ENCODE data around the gene NTSR1. TPM values are rescaled to one million over a fixed set of nuclear protein-coding genes. Genes with fewer than 3 reads are reported as not detected.

Gene NTSR1
- total and polyA plus RNA-seq, 2 of the 13 experiments (the other 11 are each of a cell fraction or from before 2014, with no cell fraction given) = 0.09 to 0.12 TPM

DNA sequence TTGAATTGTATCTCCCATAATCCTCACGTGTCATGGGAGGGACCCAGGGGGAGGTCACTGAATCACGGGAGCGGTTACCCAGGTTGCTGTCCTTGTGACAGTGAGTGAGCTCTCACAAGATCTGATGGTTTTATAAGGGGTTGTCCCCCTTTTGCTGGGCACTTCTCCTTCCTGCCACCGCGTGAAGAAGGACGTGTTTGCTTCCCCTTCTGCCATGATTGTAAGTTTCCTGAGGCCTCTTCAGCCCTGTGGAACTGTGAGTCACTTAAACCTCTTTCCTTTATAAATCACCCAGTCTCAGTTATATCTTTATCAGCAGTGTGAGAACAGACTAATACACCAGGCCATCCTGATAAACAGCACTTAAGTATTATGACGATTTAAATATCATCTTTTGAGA is 78.7 kb downstream of the NTSR1 start:
- no peaks in the 10 kb centered on the region for H3K36me3 ChIP-seq (replicated peaks in 1 of 2; ENCODE audit: control insufficient read depth in 1 of 2, insufficient read depth in 2 of 2, low read length in 2 of 2)
- intact Hi-C loops (cut with micrococcal nuclease; ENCODE audit: unreplicated experiment) (no loop called here), in situ Hi-C loops (cut with HindIII; ENCODE audit: extremely low pct_ligation_motif_present, low pct_unique_long_range_greater_than_20kb) (loop anchor here (25.0 kb wide), 1 partner anchor 275 kb away; no protein-coding TSS in a partner anchor)
- H3K9ac ChIP-seq (ENCODE audit: insufficient read depth, low read depth, low read length) = no peak overlapping the region
- H3K4me3 ChIP-seq (replicated peaks in 1 of 3; ENCODE audit: insufficient read depth in 1 of 3, low read depth in 2 of 3, low read length in 3 of 3) = no peak overlapping the region
- peaks cover 34% of the 10 kb centered on the region for H3K4me1 ChIP-seq (ENCODE audit: insufficient read depth, low read length)
- H3K4me2 ChIP-seq (ENCODE audit: low read depth, low read length) = no peak overlapping the region
- no peak overlapping the region for H3K27ac ChIP-seq (ENCODE audit: extremely low read length, insufficient read depth, low read length)
- TF ChIP-seq ZNF557 (CRISPR knock-in tag; IDR thresholded peaks at IDR 0.05) (no peak), MAFG (CRISPR knock-in tag; IDR thresholded peaks at IDR 0.05) (no peak), ISX (CRISPR knock-in tag; conservative IDR thresholded peaks at IDR 0.05) (no peak), HNRNPUL1 (IDR thresholded peaks at IDR 0.05; ENCODE audit: low read depth, low read length) (no peak), ZNF564 (CRISPR knock-in tag; IDR thresholded peaks at IDR 0.05) (no peak), RFX5 (IDR thresholded peaks at IDR 0.05; ENCODE audit: low read depth, low read length) (no peak), SOX6 (IDR thresholded peaks at IDR 0.05) (no peak), SOX6 (CRISPR knock-in tag; IDR thresholded peaks at IDR 0.05) (no peak)
- TF ChIP-seq, protein P1, sequence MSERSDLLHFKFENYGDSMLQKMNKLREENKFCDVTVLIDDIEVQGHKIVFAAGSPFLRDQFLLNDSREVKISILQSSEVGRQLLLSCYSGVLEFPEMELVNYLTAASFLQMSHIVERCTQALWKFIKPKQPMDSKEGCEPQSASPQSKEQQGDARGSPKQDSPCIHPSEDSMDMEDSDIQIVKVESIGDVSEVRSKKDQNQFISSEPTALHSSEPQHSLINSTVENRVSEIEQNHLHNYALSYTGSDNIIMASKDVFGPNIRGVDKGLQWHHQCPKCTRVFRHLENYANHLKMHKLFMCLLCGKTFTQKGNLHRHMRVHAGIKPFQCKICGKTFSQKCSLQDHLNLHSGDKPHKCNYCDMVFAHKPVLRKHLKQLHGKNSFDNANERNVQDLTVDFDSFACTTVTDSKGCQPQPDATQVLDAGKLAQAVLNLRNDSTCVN (CRISPR knock-in tag; IDR thresholded peaks at IDR 0.05; ENCODE audit: borderline replicate concordance) = no peak
- TF ChIP-seq, protein P2, sequence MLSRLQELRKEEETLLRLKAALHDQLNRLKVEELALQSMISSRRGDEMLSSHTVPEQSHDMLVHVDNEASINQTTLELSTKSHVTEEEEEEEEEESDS (CRISPR knock-in tag; IDR thresholded peaks at IDR 0.05; ENCODE audit: borderline replicate concordance) = no peak
- TF ChIP-seq, protein P3, sequence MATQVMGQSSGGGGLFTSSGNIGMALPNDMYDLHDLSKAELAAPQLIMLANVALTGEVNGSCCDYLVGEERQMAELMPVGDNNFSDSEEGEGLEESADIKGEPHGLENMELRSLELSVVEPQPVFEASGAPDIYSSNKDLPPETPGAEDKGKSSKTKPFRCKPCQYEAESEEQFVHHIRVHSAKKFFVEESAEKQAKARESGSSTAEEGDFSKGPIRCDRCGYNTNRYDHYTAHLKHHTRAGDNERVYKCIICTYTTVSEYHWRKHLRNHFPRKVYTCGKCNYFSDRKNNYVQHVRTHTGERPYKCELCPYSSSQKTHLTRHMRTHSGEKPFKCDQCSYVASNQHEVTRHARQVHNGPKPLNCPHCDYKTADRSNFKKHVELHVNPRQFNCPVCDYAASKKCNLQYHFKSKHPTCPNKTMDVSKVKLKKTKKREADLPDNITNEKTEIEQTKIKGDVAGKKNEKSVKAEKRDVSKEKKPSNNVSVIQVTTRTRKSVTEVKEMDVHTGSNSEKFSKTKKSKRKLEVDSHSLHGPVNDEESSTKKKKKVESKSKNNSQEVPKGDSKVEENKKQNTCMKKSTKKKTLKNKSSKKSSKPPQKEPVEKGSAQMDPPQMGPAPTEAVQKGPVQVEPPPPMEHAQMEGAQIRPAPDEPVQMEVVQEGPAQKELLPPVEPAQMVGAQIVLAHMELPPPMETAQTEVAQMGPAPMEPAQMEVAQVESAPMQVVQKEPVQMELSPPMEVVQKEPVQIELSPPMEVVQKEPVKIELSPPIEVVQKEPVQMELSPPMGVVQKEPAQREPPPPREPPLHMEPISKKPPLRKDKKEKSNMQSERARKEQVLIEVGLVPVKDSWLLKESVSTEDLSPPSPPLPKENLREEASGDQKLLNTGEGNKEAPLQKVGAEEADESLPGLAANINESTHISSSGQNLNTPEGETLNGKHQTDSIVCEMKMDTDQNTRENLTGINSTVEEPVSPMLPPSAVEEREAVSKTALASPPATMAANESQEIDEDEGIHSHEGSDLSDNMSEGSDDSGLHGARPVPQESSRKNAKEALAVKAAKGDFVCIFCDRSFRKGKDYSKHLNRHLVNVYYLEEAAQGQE (IDR thresholded peaks at IDR 0.05; ENCODE audit: borderline replicate concordance in 1 of 2, low read depth in 1 of 2, low read length in 2 of 2) = no peak
- TF ChIP-seq, protein P4, sequence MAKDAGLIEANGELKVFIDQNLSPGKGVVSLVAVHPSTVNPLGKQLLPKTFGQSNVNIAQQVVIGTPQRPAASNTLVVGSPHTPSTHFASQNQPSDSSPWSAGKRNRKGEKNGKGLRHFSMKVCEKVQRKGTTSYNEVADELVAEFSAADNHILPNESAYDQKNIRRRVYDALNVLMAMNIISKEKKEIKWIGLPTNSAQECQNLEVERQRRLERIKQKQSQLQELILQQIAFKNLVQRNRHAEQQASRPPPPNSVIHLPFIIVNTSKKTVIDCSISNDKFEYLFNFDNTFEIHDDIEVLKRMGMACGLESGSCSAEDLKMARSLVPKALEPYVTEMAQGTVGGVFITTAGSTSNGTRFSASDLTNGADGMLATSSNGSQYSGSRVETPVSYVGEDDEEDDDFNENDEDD (CRISPR knock-in tag; IDR thresholded peaks at IDR 0.05; ENCODE audit: borderline replicate concordance) = no peak
- H4K20me1 ChIP-seq (ENCODE audit: insufficient read depth, low read length) = no peaks in the 10 kb centered on the region
- H3K27me3 ChIP-seq (ENCODE audit: control insufficient read depth in 1 of 2, insufficient read depth in 2 of 2, low read length in 2 of 2) = peaks cover 21 to 80% of the 10 kb centered on the region in 2 experiments
- H3K79me2 ChIP-seq (ENCODE audit: insufficient read depth, low read length) = no peaks in the 10 kb centered on the region
- no peaks in the 10 kb centered on the region for H3K9me3 ChIP-seq (ENCODE audit: low read length)
- no TSS peak for BruUV-seq (replicated peaks)
- 19% methylated on average over 7 of the region's 7 CpGs for WGBS (ENCODE audit: low lambda C conversion rate)
- no peak overlapping the region for H2AFZ ChIP-seq (ENCODE audit: low read length)
- DNase-seq (ENCODE audit: low spot score) = no peak
- POLR2A ChIA-PET = no interaction called here
- no peak for ATAC-seq
- CTCF ChIA-PET (ENCODE audit: low intra/inter-chr PET ratio, low total read pairs) = no interaction called here
- no peak for FAIRE-seq
